K562 (cell line): Measurements from ENCODE around the gene SERTAD3. TPM values are rescaled to one million over a fixed set of nuclear protein-coding genes. Genes with fewer than 3 reads are reported as not detected.

ENCODE experiments used
- AFF4 ChIP-seq: sonication (generic); formaldehyde crosslinking; IDR thresholded peaks from 2 replicates; pipeline ENCODE4 v1.8.0; 2023; ENCODE audit warnings: mild to moderate bottlenecking, missing genetic modification reagents
- BCLAF1 ChIP-seq, 2 experiments: fragments of 450-650 bp in 1 of 2; IDR thresholded peaks; 2 replicates each; pipeline ENCODE4 v1.6.1; 2011 to 2017; ENCODE audit warnings: low read depth in 2 of 2, antibody characterized with exemption in 1 of 2, borderline replicate concordance in 1 of 2, low read length in 1 of 2, mild to moderate bottlenecking in 1 of 2, mixed read lengths in 1 of 2; ENCODE audit not compliant: control insufficient read depth in 1 of 2
- CTCFL ChIP-seq: IDR thresholded peaks from 2 replicates; pipeline ENCODE4 v1.6.1; 2011; ENCODE audit warnings: borderline replicate concordance, low read depth, mild to moderate bottlenecking, moderate library complexity, low read length; ENCODE audit not compliant: insufficient read depth, poor library complexity, severe bottlenecking
- ETS1 ChIP-seq: conservative IDR thresholded peaks from 2 replicates; pipeline ENCODE4 v1.6.1; 2011; ENCODE audit warnings: low read depth, mild to moderate bottlenecking, low read length; ENCODE audit not compliant: control insufficient read depth
- NFYB ChIP-seq: IDR thresholded peaks from 2 replicates; pipeline ENCODE4 v1.6.1; 2011; ENCODE audit warnings: mild to moderate bottlenecking, moderate library complexity; ENCODE audit not compliant: insufficient read length; ENCODE audit errors: extremely low read depth
- RAD21 ChIP-seq, 2 experiments: fragments of 250-450 bp in 1 of 2; fragments of 450-650 bp in 1 of 2; sonication (Bioruptor Pico) in 1 of 2; formaldehyde crosslinking in 1 of 2; IDR thresholded peaks in 1 of 2; conservative IDR thresholded peaks in 1 of 2; 2 replicates each; pipeline versions ENCODE4 v1.4.0 to v1.8.0; 2020 to 2022; ENCODE audit warnings: mild to moderate bottlenecking in 2 of 2, moderate library complexity in 1 of 2
- RCOR1 ChIP-seq, 2 experiments: IDR thresholded peaks; 2 replicates each; pipeline ENCODE4 v1.6.1; 2012; ENCODE audit warnings: low read depth in 2 of 2, low read length in 2 of 2, borderline replicate concordance in 1 of 2, improper control_type of control experiment in 1 of 2
- SPI1 ChIP-seq: IDR thresholded peaks from 2 replicates; pipeline ENCODE4 v1.6.1; 2011; ENCODE audit warnings: low read depth, low read length, control low read depth, borderline replicate concordance
- STAT5B ChIP-seq: fragments of 250-450 bp; sonication (Bioruptor Pico); IDR thresholded peaks from 2 replicates; pipeline ENCODE4 v1.8.0; 2021; ENCODE audit warnings: mild to moderate bottlenecking, inconsistent platforms
- TCF7L2 ChIP-seq: fragments of 150-350 bp; IDR thresholded peaks from 2 replicates; pipeline ENCODE4 v1.6.1; 2016; ENCODE audit warnings: low read depth, mild to moderate bottlenecking, low read length, moderate library complexity
- ZNF695 ChIP-seq: fragments of 450-650 bp; formaldehyde crosslinking; IDR thresholded peaks from 2 replicates; pipeline ENCODE4 v1.4.0; 2020; ENCODE audit warnings: mild to moderate bottlenecking, moderate library complexity
- polyA plus RNA-seq, 8 experiments: library from polyadenylated mRNA; depleted of rRNA in 4 of 8; stranded (reverse) in 5 of 8; unstranded in 3 of 8; fragments of >200 nt; fragmentation: Nextera tagmentation in 2 of 8; fragmentation: Illumina TruSeq in 1 of 8; extraction: Ambion mirVana in 2 of 8; extraction: Trizol in 1 of 8; gene quantifications; 2 replicates each; pipeline versions ENCODE4 v1.2.1 to v1.2.3, GENCODE V29; 2011 to 2014; ENCODE audit warnings: inconsistent platforms in 1 of 8, missing spikeins in 1 of 8
- total RNA-seq, 7 experiments: library from RNA; depleted of rRNA in 6 of 7; stranded (reverse); fragments of >200 nt in 6 of 7; fragmentation: Illumina TruSeq in 2 of 7; extraction: Trizol in 2 of 7; gene quantifications; 2 replicates each; pipeline versions ENCODE4 v1.2.1 to v1.2.3, GENCODE V29; 2011 to 2021; ENCODE audit warnings: low replicate concordance in 1 of 7

Gene SERTAD3
- total and polyA plus RNA-seq, 9 of the 15 experiments (the other 6 are each of a cell fraction or from before 2014, with no cell fraction given) = 5.4 to 28.9 (median 17.5) TPM

GRCh38 chr19:40425450-40426287, 18.5 kb downstream of the SERTAD3 start, which contains the start of gene SERTAD1 (continued):
- TF ChIP-seq AFF4 (0 out of 2 replicates have a peak, but pooled peaks have one; percentile 39), RAD21 (CRISPR knock-in tag; conservative IDR thresholded peaks at IDR 0.05 in 1 of 2, IDR thresholded peaks at IDR 0.05 in 1 of 2) (peak in 1 of 2 experiments; percentile 18; a peak in 2 of 4 replicates), CTCFL (peak; percentile 94), TCF7L2 (no peak), ETS1 (peak; percentile 61), ZNF695 (no peak), BCLAF1 (IDR thresholded peaks at IDR 0.05; ENCODE audit: borderline replicate concordance in 1 of 2, control insufficient read depth in 1 of 2, low read depth in 2 of 2, low read length in 1 of 2) (0 out of 4 replicates have a peak, but pooled peaks of 1 of the 2 experiments have one; percentile 13), RCOR1 (IDR thresholded peaks at IDR 0.05; ENCODE audit: borderline replicate concordance in 1 of 2, low read depth in 2 of 2, low read length in 2 of 2) (peak; percentile 32 to 91; a peak in 3 of 4 replicates), NFYB (peak; percentile 99), SPI1 (no peak), STAT5B (CRISPR knock-in tag) (no peak)
